NCI-H524 treated with DMSO at 0.1 percent for 48 hours (cell line): ENCODE measurements around the gene THAP7.
A peak's percentile ranks its signal among the peaks of the same experiment; 100 is the strongest.

ENCODE experiments used
- DNase-seq: peaks from one replicate; lab custom pipeline; 2025; lab: John Stamatoyannopoulos, UW

THAP7 gene

GRCh38 chr22:21031545-21032036 is 29.7 kb upstream of the THAP7 start:
- DNase-seq: no peak

GRCh38 chr22:21030621-21031544 is 29.0 kb upstream of the THAP7 start:
- DNase-seq: no peak

- DNase-seq: no peak
Observed at GRCh38 chr22:21030032-21030431, 28.1 kb upstream of the THAP7 start.

- DNase-seq: no peak
Observed at GRCh38 chr22:21029486-21030025, 27.6 kb upstream of the THAP7 start.

- peak; percentile 70 for DNase-seq
Observed at GRCh38 chr22:21028277-21029251, 26.6 kb upstream of the THAP7 start.

- DNase-seq: peak; percentile 76
Observed at GRCh38 chr22:21026783-21027692, 25.1 kb upstream of the THAP7 start.

- DNase-seq: no peak
Observed at GRCh38 chr22:21025763-21026755, 24.1 kb upstream of the THAP7 start.

- DNase-seq: no peak
Observed at GRCh38 chr22:21025266-21025665, 23.3 kb upstream of the THAP7 start.

GRCh38 chr22:21022955-21023614 is 21.2 kb upstream of the THAP7 start:
- DNase-seq: no peak

GRCh38 chr22:21022507-21022906 is 20.6 kb upstream of the THAP7 start:
- DNase-seq: no peak

GRCh38 chr22:21020802-21021429 is 19.0 kb upstream of the THAP7 start:
- DNase-seq: no peak

- no peak for DNase-seq
Observed at GRCh38 chr22:21018314-21018713, 16.4 kb upstream of the THAP7 start.

GRCh38 chr22:21016644-21017420 is 14.9 kb upstream of the THAP7 start:
- no peak for DNase-seq

GRCh38 chr22:21015466-21016006 is 13.6 kb upstream of the THAP7 start:
- DNase-seq: no peak

- DNase-seq: peak; percentile 41
Observed at GRCh38 chr22:21014726-21015465, 13.0 kb upstream of the THAP7 start, which contains the start of gene P2RX6. Gene P2RX6, plus strand, starts transcription at chr22:21015165. Its CDS starts 10 bp downstream, at chr22:21015175.

- peak; percentile 84 for DNase-seq
Observed at GRCh38 chr22:21014202-21014725, 12.3 kb upstream of the THAP7 start.
